ENCODE measurements around the gene FBXO33. TPM values are rescaled to one million over a fixed set of nuclear protein-coding genes. Genes with fewer than 3 reads are reported as not detected.

The FBXO33 gene
- total RNA-seq, 4 donors from 2014 or later: 12.3 to 15.8 (median 13.1) TPM

DNA sequence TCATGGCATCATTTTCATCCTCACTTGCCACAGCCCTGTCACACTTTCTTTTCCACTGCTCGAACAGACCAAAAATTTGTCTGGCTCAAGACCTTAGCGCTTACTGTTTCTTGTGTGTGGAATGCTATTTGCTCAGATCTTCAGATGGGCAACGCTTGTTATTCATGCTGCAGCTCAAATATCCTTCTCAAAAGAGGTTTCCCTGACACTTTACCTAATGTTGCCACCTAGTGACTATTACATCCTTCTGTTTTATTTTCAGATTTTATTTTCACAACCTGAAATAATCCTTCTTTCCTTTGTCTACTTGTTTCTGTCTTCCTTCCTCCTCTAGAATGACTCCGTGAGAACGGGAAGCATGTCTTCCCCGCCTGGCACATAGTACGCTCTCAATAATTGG is 5.6 kb downstream of the FBXO33 start:
- no peak for DNase-seq (ENCODE audit: low spot score in 2 of 2)
- WGBS, 2 donors: 40 to 42% methylated on average over 7 of the region's 7 CpGs
- intact Hi-C loops (cut with DNase I; ENCODE audit: low total_unique reads): loop anchor here (5.0 kb wide), 1 partner anchor 259 kb away; no protein-coding TSS in a partner anchor
- no peak overlapping the region for H3K4me3 ChIP-seq (ENCODE audit: low read depth, poor library complexity, severe bottlenecking)
- TF ChIP-seq POLR2A (IDR thresholded peaks at IDR 0.05): no peak
- TF ChIP-seq, protein P1, sequence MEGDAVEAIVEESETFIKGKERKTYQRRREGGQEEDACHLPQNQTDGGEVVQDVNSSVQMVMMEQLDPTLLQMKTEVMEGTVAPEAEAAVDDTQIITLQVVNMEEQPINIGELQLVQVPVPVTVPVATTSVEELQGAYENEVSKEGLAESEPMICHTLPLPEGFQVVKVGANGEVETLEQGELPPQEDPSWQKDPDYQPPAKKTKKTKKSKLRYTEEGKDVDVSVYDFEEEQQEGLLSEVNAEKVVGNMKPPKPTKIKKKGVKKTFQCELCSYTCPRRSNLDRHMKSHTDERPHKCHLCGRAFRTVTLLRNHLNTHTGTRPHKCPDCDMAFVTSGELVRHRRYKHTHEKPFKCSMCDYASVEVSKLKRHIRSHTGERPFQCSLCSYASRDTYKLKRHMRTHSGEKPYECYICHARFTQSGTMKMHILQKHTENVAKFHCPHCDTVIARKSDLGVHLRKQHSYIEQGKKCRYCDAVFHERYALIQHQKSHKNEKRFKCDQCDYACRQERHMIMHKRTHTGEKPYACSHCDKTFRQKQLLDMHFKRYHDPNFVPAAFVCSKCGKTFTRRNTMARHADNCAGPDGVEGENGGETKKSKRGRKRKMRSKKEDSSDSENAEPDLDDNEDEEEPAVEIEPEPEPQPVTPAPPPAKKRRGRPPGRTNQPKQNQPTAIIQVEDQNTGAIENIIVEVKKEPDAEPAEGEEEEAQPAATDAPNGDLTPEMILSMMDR (IDR thresholded peaks at IDR 0.05): no peak

DNA sequence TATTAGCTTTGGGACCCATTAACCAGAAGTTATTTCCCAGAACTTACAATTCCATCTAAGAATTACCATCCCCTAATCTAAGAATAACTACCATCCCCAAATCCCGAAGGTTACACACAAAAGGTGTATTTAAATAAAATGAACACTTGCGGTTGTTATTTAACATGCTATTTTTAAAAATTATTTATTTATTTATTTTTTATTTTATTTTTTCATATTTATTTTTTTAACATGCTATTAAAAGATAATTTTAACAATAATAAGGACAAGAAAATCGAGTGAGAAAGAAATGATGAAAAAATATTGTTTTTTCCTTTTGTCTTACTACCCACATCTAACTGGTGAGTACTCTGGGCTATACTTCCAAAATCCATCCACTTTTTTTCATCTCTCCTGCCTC is 6.3 kb downstream of the FBXO33 start:
- 72 to 86% methylated on average over 3 of the region's 3 CpGs for WGBS, 2 donors
- intact Hi-C loops (cut with DNase I; ENCODE audit: low total_unique reads): loop anchor here (5.0 kb wide), 1 partner anchor 259 kb away; no protein-coding TSS in a partner anchor
- H3K4me3 ChIP-seq (ENCODE audit: low read depth, poor library complexity, severe bottlenecking): no peak overlapping the region
- no peak for DNase-seq (ENCODE audit: low spot score in 2 of 2)
- no peak for TF ChIP-seq POLR2A (IDR thresholded peaks at IDR 0.05)
- TF ChIP-seq, protein P1 (IDR thresholded peaks at IDR 0.05): no peak

DNA sequence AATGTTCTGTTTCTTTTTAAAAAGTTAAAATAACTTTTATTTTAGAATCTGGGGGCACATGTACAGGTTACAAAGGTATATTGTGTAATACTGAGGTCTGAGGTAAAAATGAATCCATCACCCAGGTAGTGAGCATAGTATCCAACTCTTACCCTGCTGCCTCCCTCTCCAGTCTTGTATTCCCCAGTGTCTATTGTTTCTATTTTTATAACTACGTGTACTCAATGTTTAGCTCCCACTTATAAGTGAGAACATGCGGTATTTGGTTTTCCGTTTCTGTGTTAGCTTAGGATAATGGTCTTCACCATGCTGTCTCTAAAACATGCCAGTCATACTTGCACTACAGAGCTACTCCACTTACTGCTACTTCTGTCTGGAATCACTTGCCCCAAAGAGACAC is 8.4 kb downstream of the FBXO33 start:
- no peak for DNase-seq (ENCODE audit: low spot score in 2 of 2)
- WGBS, 2 donors: 81 to 87% methylated on average over 3 of the region's 3 CpGs
- intact Hi-C loops (cut with DNase I; ENCODE audit: low total_unique reads): no loop called here
- TF ChIP-seq POLR2A (IDR thresholded peaks at IDR 0.05): no peak
- TF ChIP-seq, protein P1 (IDR thresholded peaks at IDR 0.05): no peak
- no peak overlapping the region for H3K4me3 ChIP-seq (ENCODE audit: low read depth, poor library complexity, severe bottlenecking)

DNA sequence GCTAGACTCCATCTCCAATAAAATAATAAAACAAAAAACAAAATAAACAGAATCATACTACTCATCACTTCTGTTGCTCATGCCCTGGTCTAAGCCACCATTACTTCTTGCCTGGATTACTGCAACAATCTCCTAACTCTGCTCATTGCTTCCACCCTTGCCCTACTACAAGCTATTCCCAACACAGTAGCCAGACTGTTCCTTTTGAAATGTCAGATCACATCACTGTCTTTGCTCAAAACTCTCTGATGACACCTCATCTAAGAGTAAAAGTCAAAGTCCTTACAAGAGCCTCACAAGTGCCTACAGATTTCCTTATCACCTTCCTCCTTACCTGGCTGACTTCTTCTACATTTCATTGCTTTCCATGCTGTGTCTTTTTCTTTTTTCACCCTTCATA is 10.0 kb downstream of the FBXO33 start:
- H3K4me3 ChIP-seq (ENCODE audit: low read depth, poor library complexity, severe bottlenecking): no peak overlapping the region
- TF ChIP-seq, protein P1 (IDR thresholded peaks at IDR 0.05): no peak
- TF ChIP-seq POLR2A (IDR thresholded peaks at IDR 0.05): no peak
- intact Hi-C loops (cut with DNase I; ENCODE audit: low total_unique reads): no loop called here
- no peak for DNase-seq (ENCODE audit: low spot score in 2 of 2)

DNA sequence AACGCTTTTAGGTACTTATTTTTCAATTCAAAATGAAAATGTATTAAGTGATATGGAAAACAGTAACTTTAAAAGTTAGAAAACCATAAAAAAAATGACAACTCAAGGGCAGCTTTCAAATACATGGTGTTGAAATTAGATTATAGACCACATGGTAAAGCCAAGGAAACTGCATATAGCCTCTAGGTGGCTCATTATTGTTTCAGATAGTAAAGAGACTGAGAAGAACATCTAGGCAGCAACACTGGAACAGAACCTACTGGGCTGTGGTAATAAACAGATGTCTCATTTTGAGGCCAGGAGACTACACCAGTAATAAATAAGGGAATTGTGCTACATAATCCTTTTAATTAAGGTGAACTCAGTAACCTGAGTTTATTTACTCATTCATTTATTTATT is 13.0 kb downstream of the FBXO33 start:
- no peak overlapping the region for H3K4me3 ChIP-seq (ENCODE audit: low read depth, poor library complexity, severe bottlenecking)
- TF ChIP-seq, protein P1 (IDR thresholded peaks at IDR 0.05): no peak
- TF ChIP-seq POLR2A (IDR thresholded peaks at IDR 0.05): no peak
- intact Hi-C loops (cut with DNase I; ENCODE audit: low total_unique reads): no loop called here
- DNase-seq (ENCODE audit: low spot score in 2 of 2): no peak
- 87 to 96% methylated on average over 1 of the region's 1 CpG for WGBS, 2 donors

DNA sequence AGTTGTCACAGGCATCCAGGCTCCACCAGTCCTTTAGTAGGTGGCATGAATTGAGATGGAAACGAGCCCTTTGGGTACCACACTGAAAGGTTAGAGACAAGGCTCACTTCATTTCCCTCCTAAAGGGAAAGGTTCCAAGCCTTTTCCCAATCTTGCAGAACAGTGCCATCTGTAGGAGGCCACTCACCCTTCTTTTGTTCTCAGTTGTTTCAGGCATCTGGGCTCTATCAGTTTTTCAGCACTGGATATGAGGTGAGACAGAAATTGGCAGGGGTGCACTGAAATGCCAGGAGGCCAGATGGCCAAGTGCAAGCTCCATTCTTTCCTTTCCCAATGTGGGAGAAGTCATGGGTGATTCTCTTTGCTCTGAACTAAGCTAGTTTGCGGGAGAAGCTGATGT is 15.2 kb downstream of the FBXO33 start:
- intact Hi-C loops (cut with DNase I; ENCODE audit: low total_unique reads): no loop called here
- no peak for TF ChIP-seq POLR2A (IDR thresholded peaks at IDR 0.05)
- TF ChIP-seq, protein P1 (IDR thresholded peaks at IDR 0.05): no peak
- no peak for DNase-seq (ENCODE audit: low spot score in 2 of 2)
- H3K4me3 ChIP-seq (ENCODE audit: low read depth, poor library complexity, severe bottlenecking): no peak overlapping the region
- 97 to 100% methylated on average over 2 of the region's 2 CpGs for WGBS, 2 donors
